Tibial nerve (tissue), 4 donors: ENCODE measurements around the gene VTN. TPM values are rescaled to one million over a fixed set of nuclear protein-coding genes. Genes with fewer than 3 reads are reported as not detected.

Experiments used
- DNase-seq, 2 donors: peaks; one replicate each; pipeline ENCODE4 v3.0.0-alpha.2; 2019; ENCODE audit warnings: low spot score in 2 of 2
- H3K27ac ChIP-seq, 4 donors: fragments of 200-600 bp; sonication (generic) in 3 of 4; one replicate each; pipeline ENCODE4 v1.5.1; 2017 to 2019; ENCODE audit warnings: mild to moderate bottlenecking in 1 of 4
- H3K27me3 ChIP-seq, 2 donors: fragments of 200-600 bp; sonication (generic) in 1 of 2; one replicate each; pipeline versions ENCODE4 v1.5.1 to v1.6.0; 2017 to 2019
- H3K36me3 ChIP-seq, 3 donors: fragments of 200-600 bp; sonication (generic); one replicate each; pipeline ENCODE4 v1.5.1; 2018 to 2019
- H3K4me1 ChIP-seq, 4 donors: fragments of 200-600 bp; sonication (generic) in 3 of 4; one replicate each; pipeline ENCODE4 v1.5.1; 2017 to 2019
- H3K4me3 ChIP-seq, 4 donors: fragments of 200-600 bp; sonication (generic) in 3 of 4; one replicate each; pipeline ENCODE4 v1.5.1; 2017 to 2019; ENCODE audit warnings: mild to moderate bottlenecking in 1 of 4, moderate library complexity in 1 of 4
- H3K9me3 ChIP-seq, 4 donors: fragments of 200-600 bp; sonication (generic) in 3 of 4; one replicate each; pipeline ENCODE4 v1.5.1; 2017 to 2019
- EP300 ChIP-seq, 2 donors: sonication (generic); formaldehyde crosslinking; IDR thresholded peaks; one replicate each; pipeline ENCODE4 v1.6.1; 2017; ENCODE audit warnings: antibody characterized with exemption in 2 of 2, mild to moderate bottlenecking in 1 of 2
- POLR2A ChIP-seq, 2 donors: fragments of 450-650 bp; IDR thresholded peaks; one replicate each; pipeline ENCODE4 v1.6.1; 2017; ENCODE audit warnings: antibody characterized with exemption in 2 of 2, mild to moderate bottlenecking in 2 of 2, moderate library complexity in 2 of 2
- WGBS, 2 donors: methylation state at CpG; one replicate each; pipeline ENCODE4 v1.1.5; 2018; 5-methylcytosine and 5-hydroxymethylcytosine counted together
- total RNA-seq, 4 donors: library from RNA; depleted of rRNA; stranded (reverse); fragments of >200 nt; gene quantifications; one replicate each; pipeline ENCODE4 v1.1.0, GENCODE V29; 2016
- TF ChIP-seq, protein P1 (sequence below), 5 experiments: fragments of 200-600 bp in 3 of 5; fragments of 450-650 bp in 2 of 5; sonication (generic) in 3 of 5; IDR thresholded peaks; one replicate each; pipeline ENCODE4 v1.5.1; 2016 to 2019; ENCODE audit warnings: antibody characterized with exemption in 5 of 5, mild to moderate bottlenecking in 3 of 5, moderate library complexity in 2 of 5

The VTN gene
- total RNA-seq, 4 donors from 2014 or later: 0.90 to 22.7 (median 1.8) TPM

DNA sequence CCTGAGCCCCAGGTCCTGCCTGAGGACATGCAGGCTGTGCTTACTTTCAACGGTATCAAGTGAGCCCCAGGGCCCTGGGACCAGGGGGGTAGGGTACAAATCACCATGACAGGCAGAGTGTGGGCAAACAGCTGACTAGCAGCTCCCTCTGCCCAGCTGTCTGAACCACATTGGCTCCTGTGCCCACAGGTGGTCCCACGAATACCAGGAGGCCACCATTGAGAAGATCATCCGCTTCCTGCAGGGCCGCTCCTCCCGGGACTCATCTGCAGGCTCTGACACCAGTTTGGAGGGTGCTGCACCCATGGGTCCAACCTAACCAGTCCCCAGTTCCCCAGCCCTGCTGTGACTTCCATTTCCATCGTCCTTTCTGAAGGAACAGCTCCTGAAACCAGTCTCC is 25.9 kb upstream of the VTN start:
- WGBS, 2 donors: 82 to 86% methylated on average over 6 of the region's 6 CpGs
- no peak for DNase-seq
- Histone ChIP-seq H3K27me3 (no peaks in the 10 kb centered on the region), H3K9me3 (no peaks in the 10 kb centered on the region), H3K36me3 (peaks cover 0 to 98% (median 0%) of the 10 kb centered on the region in 3 donors), H3K4me1 (peaks cover 0 to 2% (median 0%) of the 10 kb centered on the region in 4 donors), H3K27ac (no peak overlapping the region), H3K4me3 (no peak overlapping the region)
- TF ChIP-seq POLR2A (IDR thresholded peaks at IDR 0.05): no peak
- TF ChIP-seq EP300 (IDR thresholded peaks at IDR 0.05): no peak
- TF ChIP-seq, protein P1, sequence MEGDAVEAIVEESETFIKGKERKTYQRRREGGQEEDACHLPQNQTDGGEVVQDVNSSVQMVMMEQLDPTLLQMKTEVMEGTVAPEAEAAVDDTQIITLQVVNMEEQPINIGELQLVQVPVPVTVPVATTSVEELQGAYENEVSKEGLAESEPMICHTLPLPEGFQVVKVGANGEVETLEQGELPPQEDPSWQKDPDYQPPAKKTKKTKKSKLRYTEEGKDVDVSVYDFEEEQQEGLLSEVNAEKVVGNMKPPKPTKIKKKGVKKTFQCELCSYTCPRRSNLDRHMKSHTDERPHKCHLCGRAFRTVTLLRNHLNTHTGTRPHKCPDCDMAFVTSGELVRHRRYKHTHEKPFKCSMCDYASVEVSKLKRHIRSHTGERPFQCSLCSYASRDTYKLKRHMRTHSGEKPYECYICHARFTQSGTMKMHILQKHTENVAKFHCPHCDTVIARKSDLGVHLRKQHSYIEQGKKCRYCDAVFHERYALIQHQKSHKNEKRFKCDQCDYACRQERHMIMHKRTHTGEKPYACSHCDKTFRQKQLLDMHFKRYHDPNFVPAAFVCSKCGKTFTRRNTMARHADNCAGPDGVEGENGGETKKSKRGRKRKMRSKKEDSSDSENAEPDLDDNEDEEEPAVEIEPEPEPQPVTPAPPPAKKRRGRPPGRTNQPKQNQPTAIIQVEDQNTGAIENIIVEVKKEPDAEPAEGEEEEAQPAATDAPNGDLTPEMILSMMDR (IDR thresholded peaks at IDR 0.05): no peak

DNA sequence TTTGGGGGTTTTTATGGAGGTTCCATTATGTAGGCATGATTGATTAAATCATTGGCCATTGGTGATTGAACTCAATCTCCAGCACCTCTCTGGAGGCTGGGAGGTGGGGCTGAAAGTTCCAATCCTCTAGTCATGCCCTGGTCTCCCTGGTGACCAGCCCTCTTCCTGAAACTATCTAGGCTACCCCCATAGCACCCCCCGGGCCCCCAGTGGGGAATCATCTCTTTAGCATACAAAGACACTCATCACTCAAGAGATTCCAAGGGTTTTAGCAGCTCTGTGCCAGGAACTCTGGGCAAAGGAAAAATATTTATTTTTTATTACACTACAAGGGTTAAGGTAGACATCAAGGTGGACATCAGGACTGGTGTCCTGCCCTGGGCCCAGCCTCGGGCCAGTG is 25.3 kb upstream of the VTN start:
- Histone ChIP-seq H3K4me3 (no peak overlapping the region), H3K9me3 (no peaks in the 10 kb centered on the region), H3K27ac (no peak overlapping the region), H3K27me3 (no peaks in the 10 kb centered on the region), H3K4me1 (peaks cover 0 to 2% (median 0%) of the 10 kb centered on the region in 4 donors), H3K36me3 (peaks cover 0 to 98% (median 0%) of the 10 kb centered on the region in 3 donors)
- no peak for DNase-seq
- 55 to 85% methylated on average over 2 of the region's 2 CpGs for WGBS, 2 donors
- no peak for TF ChIP-seq EP300 (IDR thresholded peaks at IDR 0.05)
- TF ChIP-seq POLR2A (IDR thresholded peaks at IDR 0.05): no peak
- TF ChIP-seq, protein P1 (IDR thresholded peaks at IDR 0.05): no peak

DNA sequence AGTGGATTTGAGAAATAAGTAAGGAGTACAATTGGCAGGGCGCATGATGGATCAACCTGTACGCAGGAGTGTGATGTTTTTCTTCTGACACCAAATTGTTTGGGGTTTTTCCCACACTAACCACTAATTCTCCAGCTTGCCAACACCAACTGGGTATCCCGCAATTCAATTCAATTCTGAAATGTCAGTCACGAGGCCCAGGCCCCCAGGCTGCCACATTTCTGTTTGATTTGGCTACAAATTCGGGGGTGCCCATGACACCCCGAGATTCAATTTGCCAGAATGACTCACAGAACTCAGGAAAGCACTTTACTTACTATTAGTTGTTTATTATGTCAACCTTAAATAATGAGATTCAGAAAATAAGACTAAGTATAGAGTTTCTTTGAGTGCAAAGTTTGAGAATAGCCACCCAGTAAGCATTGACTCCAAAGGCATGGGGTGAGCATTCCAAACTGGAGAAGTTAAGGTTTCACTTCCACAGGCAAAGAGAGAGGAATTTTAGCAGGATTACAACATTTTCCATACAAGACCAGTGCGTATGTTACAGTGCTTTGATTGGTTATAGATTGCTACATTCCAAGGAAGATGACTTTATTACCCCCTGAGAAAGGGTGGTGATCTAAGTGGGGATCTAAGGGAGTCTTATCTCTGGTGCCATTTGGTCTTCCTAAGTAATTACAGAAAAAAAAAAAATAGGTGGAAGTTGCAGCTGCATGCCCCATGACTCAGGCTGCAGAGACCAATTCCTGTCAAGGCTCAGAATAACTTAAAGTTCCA is 24.4 kb upstream of the VTN start:
- Histone ChIP-seq H3K9me3 (no peaks in the 10 kb centered on the region), H3K4me1 (peaks cover 0 to 2% (median 0%) of the 10 kb centered on the region in 4 donors), H3K27me3 (no peaks in the 10 kb centered on the region), H3K27ac (no peak overlapping the region), H3K4me3 (no peak overlapping the region), H3K36me3 (peaks cover 0 to 98% (median 0%) of the 10 kb centered on the region in 3 donors)
- DNase-seq: no peak
- 79 to 88% methylated on average over 7 of the region's 7 CpGs for WGBS, 2 donors
- TF ChIP-seq EP300 (IDR thresholded peaks at IDR 0.05) (no peak), POLR2A (IDR thresholded peaks at IDR 0.05) (no peak)
- TF ChIP-seq, protein P1 (IDR thresholded peaks at IDR 0.05): no peak

GRCh38 chr17:28392491-28392890 is 22.4 kb upstream of the VTN start:
- Histone ChIP-seq H3K27me3 (no peaks in the 10 kb centered on the region), H3K36me3 (peaks cover 0 to 98% (median 7%) of the 10 kb centered on the region in 3 donors), H3K9me3 (no peaks in the 10 kb centered on the region), H3K4me1 (no peaks in the 10 kb centered on the region), H3K27ac (no peak overlapping the region), H3K4me3 (no peak overlapping the region)
- DNase-seq: no peak
- 67 to 71% methylated on average over 10 of the region's 10 CpGs for WGBS, 2 donors
- TF ChIP-seq, protein P1 (IDR thresholded peaks at IDR 0.05): no peak
- TF ChIP-seq EP300 (IDR thresholded peaks at IDR 0.05) (no peak), POLR2A (IDR thresholded peaks at IDR 0.05) (no peak)

DNA sequence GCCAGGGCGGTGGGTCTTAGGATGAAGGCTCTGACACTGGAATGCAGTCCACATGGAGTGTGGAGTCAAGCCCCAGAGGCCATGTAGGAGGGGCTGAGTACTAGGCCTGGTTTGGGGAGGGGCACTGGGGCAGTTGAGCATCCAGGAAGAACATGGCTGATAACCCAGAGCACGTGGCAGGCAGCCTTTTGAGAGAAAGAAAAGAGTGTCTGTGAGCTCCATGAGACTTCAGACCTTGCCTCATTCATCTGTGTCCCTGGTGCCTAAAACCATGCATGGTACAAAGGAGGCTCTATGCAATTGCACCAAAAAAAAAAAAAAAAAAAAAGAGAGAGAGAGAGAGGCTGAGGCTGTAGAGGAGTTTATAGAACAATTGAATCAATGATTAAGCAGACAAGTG is 21.3 kb upstream of the VTN start:
- no peak for DNase-seq
- peaks cover 0 to 91% (median 7%) of the 10 kb centered on the region in 3 donors for H3K36me3 ChIP-seq
- 68 to 69% methylated on average over 2 of the region's 2 CpGs for WGBS, 2 donors

More for the DNA sequence above, 21.3 kb upstream of the VTN start:
- Histone ChIP-seq H3K27me3 (no peaks in the 10 kb centered on the region), H3K4me3 (no peak overlapping the region), H3K27ac (no peak overlapping the region), H3K4me1 (no peaks in the 10 kb centered on the region), H3K9me3 (no peaks in the 10 kb centered on the region)
- TF ChIP-seq, protein P1 (IDR thresholded peaks at IDR 0.05): no peak
- no peak for TF ChIP-seq POLR2A (IDR thresholded peaks at IDR 0.05)
- TF ChIP-seq EP300 (IDR thresholded peaks at IDR 0.05): no peak
